Brain microvascular endothelial cell (primary cell): ENCODE results near the gene PTPRD.

Experiments
- DNase-seq: peaks from one replicate; pipeline ENCODE4 v3.0.0-alpha.2; 2020
- H3K27ac ChIP-seq: fragments of 250-450 bp; sonication (Bioruptor Pico); 2 replicates; pipeline ENCODE4 v1.5.1; 2020; ENCODE audit warnings: mild to moderate bottlenecking, moderate library complexity
- H3K27me3 ChIP-seq: fragments of 250-450 bp; sonication (Bioruptor Pico); replicated peaks from 2 replicates; pipeline ENCODE4 v1.5.1; 2020; ENCODE audit warnings: mild to moderate bottlenecking
- H3K36me3 ChIP-seq: fragments of 250-450 bp; sonication (Bioruptor Pico); replicated peaks from 2 replicates; pipeline ENCODE4 v1.5.1; 2020; ENCODE audit warnings: mild to moderate bottlenecking
- H3K4me3 ChIP-seq: 2 replicates; pipeline ENCODE4 v1.5.1; 2011; ENCODE audit warnings: low read depth, mild to moderate bottlenecking, control low read depth, low read length, moderate library complexity
- in situ Hi-C: cut with HindIII; loops from 2 replicates; pipeline ENCODE4 v1.10.0; 2017; ENCODE audit warnings: low sequenced_read_pairs, low pct_ligation_motif_present
- TF ChIP-seq, protein P1 (sequence below): IDR thresholded peaks from 2 replicates; pipeline ENCODE4 v1.5.1; 2011; ENCODE audit warnings: low read depth, mild to moderate bottlenecking, moderate library complexity, low read length, control low read depth, inconsistent platforms; ENCODE audit errors: missing control alignments

PTPRD gene

DNA sequence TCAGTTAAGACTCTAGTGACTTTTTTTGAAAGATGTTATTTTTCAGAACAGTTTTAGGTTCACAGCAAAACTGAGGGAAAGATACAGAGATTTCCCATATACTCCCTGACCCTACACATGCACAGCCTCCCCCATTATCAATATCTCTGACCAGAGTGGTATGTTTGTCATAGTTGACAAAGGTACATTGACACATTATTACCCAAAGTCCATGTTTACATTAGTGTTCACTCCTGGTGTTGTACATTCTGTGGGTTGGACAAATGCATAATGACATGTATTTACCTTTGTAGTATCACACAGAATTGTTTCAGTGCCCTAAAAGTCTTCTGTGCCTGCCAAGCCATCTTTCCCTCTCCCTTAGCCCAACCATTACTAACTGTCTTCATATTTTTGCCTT is 2342.6 kb downstream of the PTPRD start:
- no peaks in the 10 kb centered on the region for H3K27me3 ChIP-seq
- H3K27ac ChIP-seq, result no peak overlapping the region
- no peak overlapping the region for H3K4me3 ChIP-seq
- in situ Hi-C loops, result no loop called here
- no peak for DNase-seq
- no peaks in the 10 kb centered on the region for H3K36me3 ChIP-seq
- TF ChIP-seq, protein P1, sequence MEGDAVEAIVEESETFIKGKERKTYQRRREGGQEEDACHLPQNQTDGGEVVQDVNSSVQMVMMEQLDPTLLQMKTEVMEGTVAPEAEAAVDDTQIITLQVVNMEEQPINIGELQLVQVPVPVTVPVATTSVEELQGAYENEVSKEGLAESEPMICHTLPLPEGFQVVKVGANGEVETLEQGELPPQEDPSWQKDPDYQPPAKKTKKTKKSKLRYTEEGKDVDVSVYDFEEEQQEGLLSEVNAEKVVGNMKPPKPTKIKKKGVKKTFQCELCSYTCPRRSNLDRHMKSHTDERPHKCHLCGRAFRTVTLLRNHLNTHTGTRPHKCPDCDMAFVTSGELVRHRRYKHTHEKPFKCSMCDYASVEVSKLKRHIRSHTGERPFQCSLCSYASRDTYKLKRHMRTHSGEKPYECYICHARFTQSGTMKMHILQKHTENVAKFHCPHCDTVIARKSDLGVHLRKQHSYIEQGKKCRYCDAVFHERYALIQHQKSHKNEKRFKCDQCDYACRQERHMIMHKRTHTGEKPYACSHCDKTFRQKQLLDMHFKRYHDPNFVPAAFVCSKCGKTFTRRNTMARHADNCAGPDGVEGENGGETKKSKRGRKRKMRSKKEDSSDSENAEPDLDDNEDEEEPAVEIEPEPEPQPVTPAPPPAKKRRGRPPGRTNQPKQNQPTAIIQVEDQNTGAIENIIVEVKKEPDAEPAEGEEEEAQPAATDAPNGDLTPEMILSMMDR, result no peak

DNA sequence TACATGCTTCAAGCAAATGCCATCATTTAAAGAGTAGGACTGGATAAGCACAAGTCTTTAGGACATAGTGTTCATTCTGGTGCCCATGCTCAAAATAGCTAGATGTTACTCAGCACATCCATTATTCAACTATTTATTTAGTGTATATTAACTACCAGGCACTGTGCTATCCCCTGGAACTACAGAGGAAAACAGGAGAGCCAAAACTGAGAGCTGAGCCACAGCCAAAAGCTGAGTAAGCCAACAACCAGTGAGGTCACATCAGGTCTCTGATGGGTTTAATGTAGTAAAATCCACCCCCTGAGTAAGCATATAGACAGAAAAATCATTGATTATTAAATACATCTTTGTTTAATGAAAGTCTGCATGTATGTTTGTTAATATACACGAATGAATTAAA is 2343.9 kb downstream of the PTPRD start:
- in situ Hi-C loops, result no loop called here

GRCh38 chr9:8268216-8268878 is 2344.5 kb downstream of the PTPRD start:
- Histone ChIP-seq H3K36me3 (no peaks in the 10 kb centered on the region), H3K4me3 (no peak overlapping the region), H3K27ac (no peak overlapping the region), H3K27me3 (no peaks in the 10 kb centered on the region)
- TF ChIP-seq, protein P1, result no peak
- in situ Hi-C loops, result no loop called here
- no peak for DNase-seq

More for the DNA sequence above, 2343.9 kb downstream of the PTPRD start:
- H3K27me3 ChIP-seq, result no peaks in the 10 kb centered on the region
- H3K27ac ChIP-seq, result no peak overlapping the region
- no peaks in the 10 kb centered on the region for H3K36me3 ChIP-seq
- TF ChIP-seq, protein P1, result no peak
- H3K4me3 ChIP-seq, result no peak overlapping the region
- DNase-seq, result no peak

- H3K36me3 ChIP-seq, result no peaks in the 10 kb centered on the region
- H3K4me3 ChIP-seq, result no peak overlapping the region
- H3K27me3 ChIP-seq, result no peaks in the 10 kb centered on the region
- in situ Hi-C loops, result no loop called here
- DNase-seq, result no peak
- no peak overlapping the region for H3K27ac ChIP-seq
- TF ChIP-seq, protein P1, result no peak
Observed at GRCh38 chr9:8267636-8268035, 2345.2 kb downstream of the PTPRD start.

- H3K36me3 ChIP-seq, result no peaks in the 10 kb centered on the region
- TF ChIP-seq, protein P1, result no peak
- H3K27me3 ChIP-seq, result no peaks in the 10 kb centered on the region
- no peak overlapping the region for H3K4me3 ChIP-seq
- no peak for DNase-seq
- H3K27ac ChIP-seq, result no peak overlapping the region
- in situ Hi-C loops, result no loop called here
Observed at GRCh38 chr9:8266861-8267260, 2345.9 kb downstream of the PTPRD start.

- in situ Hi-C loops, result no loop called here
- Histone ChIP-seq H3K27ac (no peak overlapping the region), H3K27me3 (no peaks in the 10 kb centered on the region), H3K4me3 (no peak overlapping the region), H3K36me3 (no peaks in the 10 kb centered on the region)
- DNase-seq, result no peak
- TF ChIP-seq, protein P1, result no peak
Observed at GRCh38 chr9:8265281-8265680, 2347.5 kb downstream of the PTPRD start.
